CD4-positive, alpha-beta T cell treated with Interleukin-15 for 1 hour (primary cell): ENCODE results near the gene DIPK1C.
"Not testable (repeated sequence)": the region's sequence is repeated elsewhere in the genome, so short reads cannot be mapped to it uniquely, and the experiment has no call there.

Experiments
- DNase-seq: peaks from one replicate; pipeline ENCODE4 v3.0.0-alpha.2; 2020

Gene DIPK1C

DNA sequence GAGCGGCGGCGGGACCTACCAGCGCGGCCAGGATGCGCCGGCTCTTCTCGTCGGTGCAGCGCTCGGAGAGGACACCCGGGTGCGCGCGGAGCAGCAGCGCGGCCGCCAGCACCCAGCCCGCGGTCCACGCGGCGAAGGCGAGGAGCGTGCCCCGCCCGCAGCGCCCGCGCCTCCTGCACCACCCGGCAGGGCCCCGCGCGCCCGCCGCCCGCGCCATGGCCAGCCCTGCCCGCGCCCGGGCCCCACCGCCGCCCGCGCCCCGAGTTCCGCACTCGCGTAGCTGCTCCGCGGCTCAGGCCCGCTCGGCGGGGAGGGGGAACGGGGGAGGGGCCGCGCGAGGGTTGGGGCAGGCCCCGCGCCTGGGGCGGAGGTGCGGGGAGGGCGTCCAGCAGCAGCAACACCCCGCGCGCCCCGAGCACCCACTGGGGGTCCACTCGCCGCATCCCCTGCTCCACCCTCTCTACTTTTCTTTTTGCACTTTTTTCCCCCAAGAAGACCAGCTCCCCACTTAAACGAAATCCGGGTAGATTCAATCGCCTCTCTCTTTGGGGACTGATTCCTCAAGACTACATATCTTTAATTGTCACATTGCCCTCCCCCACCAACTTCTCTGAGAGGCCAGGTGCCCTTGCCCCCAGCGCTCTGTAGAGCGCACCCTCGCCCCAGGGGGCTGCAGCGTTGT, at the start of gene DIPK1C:
Gene DIPK1C (minus strand): TSS at position 266 of the 682 bp plus-strand sequence. CDS start 49 bp downstream, at position 217.
- no peak for DNase-seq

DNA sequence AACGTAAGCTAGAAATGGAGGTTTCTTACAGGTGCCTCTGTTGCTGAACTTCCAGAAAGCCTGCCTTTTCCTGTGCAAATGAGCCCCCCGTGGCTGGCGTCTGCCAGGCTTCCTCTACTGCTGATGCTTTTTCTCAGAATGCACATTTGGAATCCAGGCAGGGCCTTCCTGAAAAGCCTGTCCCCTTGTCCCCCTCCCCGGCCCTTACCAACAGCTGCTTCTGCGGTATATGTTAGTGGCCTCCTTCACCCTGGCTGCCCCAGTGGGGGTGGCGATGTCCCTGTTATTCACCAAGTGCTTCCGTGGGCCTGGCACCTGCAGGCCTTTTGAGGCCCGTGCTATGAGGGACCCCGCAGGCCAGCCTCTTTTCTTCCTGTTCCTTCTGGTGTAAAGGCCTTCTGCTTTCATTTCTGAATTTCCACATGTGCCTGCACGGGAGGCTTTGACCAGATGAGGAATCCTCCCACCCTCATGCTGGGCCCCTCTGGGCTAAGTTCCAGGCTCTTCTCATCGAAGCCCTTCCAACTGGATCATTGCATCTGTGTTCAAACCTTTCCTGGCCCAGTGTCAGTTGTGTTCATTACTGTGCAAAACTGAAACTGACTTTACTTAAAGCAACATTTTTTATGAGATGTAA, 49.5 kb upstream of the DIPK1C start:
- DNase-seq = no peak

DNA sequence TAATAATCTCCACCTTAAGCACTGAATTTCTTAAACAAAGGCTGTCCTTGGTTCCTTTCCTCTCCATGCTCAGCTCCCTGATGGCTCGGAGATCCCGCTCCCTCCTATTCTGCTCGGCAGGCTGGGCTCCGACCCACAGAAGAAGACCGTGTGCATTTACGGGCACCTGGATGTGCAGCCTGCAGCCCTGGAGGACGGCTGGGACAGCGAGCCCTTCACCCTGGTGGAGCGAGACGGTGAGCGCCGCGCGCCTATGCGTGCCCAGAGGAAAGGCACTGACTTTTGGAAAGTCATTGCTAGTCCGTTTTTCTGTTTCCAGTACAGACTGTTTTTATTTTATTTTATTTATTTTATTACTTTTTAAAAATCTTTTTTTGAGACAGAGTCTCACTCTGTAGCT, 48.7 kb upstream of the DIPK1C start:
- no peak for DNase-seq

DNA sequence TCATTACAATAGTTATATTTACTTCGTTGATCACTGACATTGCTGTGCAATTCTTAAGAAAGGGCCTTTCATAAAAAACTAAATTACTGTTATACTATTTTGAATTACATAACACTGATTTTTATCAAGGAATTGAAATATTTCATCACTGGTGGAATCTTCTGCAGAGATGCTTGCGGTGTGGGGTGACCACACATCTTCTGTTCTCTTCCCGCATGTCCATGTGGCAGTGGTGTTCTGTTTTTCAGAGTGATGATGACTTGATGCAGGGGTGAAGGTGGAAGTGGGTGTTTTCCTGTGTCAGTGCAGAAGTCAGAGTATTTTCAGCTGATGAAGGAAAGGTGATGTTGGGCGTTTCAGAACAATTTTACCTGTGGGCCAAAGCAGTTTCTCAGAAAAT, 46.0 kb upstream of the DIPK1C start:
- no peak for DNase-seq

DNA sequence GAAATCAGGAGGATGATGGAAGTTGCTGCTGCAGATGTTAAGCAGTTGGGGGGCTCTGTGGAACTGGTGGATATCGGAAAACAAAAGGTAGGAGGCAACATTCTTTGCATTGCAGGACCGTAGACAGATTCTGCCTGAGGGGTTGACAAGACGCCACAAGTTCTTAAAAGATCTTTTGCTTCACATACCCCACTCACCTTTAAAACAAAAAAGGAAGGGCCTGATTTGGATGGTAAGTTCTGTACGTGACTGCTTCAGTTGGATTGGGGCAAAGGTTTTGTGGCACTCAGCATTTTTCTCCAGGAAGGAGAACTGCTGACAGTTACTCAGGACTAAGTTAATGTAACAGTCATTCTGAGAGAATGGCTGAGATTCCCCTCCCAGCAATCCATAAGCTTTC, 44.3 kb upstream of the DIPK1C start:
- no peak for DNase-seq

DNA sequence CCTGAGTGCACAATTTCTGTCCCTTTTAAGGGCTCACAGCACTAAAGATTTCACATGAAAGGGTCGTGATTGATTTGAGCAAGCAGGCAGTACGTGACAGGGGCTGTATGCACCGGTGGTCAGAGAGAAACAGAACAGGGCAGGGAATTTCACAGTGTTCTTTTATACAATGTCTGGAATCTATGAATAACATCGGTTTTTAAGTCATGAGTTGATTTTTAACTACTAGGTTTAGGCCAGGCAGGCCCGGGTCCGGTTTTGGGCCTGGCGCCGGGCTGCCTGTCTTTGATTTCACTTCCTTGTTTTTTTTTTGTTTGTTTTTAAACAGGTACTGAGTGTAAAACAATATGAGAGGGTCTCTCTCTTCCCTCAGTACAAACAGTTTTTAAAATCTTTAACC, 43.7 kb upstream of the DIPK1C start:
- not testable (repeated sequence) for DNase-seq

DNA sequence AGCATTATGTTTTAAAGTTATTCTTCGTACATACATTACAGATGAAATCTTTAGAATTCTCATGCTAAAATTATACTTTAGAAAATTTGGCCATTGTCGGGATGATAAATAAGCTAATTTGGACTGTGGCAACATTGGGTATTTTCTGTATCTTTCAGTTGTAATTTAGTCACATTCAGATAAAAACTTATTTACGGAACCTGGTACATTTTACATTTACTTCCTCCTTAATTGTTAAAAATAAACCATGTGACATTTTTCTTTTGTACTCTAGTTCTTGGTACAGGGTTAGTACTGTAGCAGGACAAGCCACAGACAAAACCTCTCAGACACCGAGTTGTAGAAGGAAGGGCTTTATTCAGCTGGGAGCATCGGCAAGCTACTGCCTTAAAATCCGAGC, 43.3 kb upstream of the DIPK1C start:
- no peak for DNase-seq

DNA sequence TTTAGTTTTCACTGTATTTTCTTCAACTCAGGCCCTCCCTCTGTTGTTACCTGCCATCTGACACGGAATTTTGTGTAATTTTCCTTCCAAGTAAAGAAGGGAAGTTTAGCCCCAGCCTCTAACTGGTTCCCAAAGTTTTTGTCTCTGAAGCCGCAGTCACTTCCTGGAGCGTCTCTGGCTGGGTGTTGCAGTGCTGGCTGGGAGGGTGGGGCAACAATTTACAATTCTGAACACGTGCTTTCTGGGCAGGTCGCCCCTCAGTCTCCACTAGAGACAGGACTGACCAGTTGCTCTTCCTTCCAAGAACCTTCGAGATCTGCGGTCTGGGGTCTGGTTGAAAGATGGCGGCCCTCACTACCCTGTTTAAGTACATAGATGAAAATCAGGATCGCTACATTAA, 42.5 kb upstream of the DIPK1C start:
- peak; percentile 63 for DNase-seq

DNA sequence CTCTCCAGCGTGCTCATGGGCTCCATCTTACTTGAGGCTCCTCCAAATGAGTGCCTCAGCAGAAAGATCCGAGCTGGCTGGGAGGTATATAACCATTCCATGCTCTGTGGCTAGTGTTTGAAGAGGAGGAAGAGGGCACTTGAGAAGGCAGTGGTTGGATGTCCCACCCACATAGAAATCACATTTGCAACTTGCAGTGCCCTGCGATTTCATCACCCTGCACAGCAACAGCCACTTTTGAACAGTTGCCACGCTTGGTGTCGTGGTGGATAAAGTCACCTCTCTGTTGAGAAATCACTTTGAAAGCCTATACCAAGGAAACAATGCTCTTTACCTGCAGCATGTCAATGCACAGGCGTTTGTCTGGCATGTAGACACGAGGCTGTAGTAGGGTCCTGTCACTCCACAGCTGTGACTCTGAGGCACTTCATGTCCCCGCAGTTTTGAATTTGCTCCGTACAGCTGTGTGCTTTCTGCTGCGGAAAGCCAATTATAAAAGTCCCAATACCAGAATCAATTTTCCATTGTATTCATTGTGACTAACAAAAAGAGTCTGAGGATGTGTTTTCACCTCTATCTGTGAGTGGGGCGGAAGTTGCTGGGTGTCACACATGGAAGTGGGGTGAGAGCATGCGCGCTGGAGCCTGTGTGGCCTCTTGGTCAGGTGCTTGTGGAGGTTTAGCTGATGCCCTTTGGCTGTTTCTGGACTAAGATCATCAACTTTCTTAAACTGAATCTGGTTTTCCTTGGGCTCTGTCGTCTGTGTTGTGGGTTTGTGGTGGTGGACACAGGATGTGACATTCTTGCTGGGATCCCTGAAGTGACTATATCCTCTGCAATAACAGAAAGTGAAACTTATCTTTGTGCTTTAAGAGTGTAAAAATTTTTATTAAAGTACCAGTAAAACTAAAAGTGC, 41.9 kb upstream of the DIPK1C start:
- DNase-seq = peak; percentile 78

DNA sequence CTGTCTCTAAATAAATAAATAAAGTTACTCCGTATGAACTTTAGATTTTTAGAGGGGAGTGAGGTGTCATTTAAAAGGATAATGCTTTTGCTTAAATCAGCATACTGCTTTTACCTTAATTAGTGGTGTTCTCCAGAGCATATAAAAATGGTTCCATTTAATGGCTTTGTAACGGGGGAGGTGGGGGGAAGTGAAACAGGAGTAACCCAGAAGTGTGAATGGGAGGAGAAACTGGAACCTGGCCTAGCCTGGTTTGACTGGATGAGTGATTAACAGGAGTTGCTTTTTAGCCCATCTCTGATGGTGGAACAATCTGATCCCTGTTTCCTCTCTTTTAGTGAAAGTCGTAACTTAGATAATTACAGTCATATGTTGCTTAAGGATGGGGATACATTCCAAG, 40.7 kb upstream of the DIPK1C start:
- no peak for DNase-seq

DNA sequence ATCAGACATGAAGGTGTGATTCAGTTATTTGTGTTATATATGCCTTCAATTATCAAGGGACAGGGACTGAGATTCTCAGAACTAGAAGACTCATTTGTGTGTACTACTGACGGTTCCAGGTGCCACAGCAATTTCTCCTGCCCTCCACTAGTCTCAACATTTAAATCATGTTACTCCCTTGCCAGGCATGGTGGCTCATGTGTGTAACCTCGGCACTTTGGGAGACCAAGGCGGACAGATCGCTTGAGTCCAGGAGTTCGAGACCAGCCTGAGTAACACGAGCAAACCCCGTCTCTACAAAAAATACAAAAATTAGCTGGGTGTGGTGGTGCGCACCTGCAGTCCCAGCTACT, 40.2 kb upstream of the DIPK1C start:
- DNase-seq = no peak

DNA sequence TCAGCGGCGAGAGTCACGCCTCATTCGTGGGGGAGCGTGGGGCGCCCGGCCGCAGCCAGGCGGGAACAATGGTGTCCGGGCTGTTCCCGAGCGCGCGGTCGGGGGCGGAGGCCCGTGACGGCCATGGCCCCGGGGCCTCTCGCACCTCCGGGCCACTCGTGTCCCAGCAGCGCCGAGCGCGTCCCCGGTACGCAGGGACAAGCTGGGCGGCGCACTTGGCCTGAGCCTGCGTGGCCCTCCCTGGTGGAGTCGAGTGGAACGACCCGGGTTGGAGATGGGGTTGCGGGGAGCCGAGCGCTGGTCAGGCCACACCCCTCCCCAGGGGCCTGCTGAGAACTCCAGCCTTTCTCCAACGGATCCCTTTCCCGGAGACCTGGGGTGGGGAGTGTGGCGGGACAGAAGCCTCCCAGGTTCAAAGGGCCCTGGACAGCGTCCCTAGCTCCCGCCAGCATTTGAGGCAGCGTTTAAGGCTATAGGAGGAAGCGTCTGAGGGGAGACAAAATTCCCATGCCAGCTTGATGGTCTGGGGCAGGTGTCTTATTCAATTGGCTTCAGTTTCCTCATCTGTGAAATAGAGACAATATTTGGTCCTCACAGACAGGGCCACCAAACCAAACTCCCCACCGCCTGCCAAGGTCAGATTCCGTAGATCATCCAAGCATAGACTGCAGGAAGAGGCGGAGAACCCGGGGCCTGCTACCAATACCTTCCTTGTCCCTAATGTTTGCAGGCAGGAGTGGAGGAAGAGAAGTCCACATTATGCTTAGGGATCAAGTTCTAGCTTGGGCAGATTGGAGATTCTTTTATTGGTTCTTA, 39.6 kb upstream of the DIPK1C start:
- peak; percentile 49 for DNase-seq

DNA sequence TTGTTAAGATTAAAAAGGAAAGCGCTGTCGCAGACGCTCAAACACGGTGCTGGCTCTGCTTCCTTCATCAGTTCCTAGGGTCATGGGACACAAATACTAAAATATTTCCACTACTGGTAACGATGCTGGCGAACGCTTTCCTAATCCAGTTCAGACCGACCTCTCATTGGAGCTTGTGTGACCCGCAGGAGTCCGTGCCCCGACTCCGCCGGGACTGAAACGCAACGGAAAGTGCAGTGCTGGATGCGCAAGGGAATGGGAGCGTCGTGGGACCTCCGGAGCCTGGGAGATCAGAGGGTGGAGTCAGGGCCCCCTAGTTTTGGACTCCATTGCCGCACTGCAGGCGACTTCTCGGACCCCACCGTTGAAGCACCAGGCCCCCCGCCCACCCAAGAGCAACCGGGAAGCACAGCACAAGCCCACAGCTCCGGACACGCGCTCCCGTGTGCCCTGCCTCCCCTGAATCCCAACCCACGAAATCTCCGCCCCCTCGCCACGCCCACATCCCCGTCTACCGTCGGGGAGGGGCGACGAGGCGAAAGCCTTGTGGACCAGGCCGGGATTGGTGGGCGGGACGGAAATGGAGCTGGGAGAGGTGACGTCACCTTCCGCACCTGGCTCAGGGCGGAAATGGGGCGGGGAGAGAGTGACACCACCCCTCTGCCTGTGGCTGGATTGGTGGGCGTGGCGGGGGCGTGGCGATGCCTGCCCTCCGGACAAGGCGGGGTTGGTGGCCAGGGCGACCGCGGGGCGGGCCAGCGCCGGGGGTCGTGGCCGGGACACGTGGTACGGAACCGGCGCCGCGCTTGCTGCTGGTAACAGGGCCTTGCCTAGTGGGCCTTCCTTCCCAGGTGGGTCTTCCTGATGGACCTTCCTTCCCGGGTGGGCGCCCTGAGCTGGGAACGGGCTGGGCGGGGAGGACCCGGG, 38.7 kb upstream of the DIPK1C start, which contains the start of gene CNDP2:
Gene CNDP2 (plus strand): TSS at position 783 of the 927 bp plus-strand sequence. CDS start 3,611 bp downstream, outside the sequence.
- peak; percentile 98 for DNase-seq

DNA sequence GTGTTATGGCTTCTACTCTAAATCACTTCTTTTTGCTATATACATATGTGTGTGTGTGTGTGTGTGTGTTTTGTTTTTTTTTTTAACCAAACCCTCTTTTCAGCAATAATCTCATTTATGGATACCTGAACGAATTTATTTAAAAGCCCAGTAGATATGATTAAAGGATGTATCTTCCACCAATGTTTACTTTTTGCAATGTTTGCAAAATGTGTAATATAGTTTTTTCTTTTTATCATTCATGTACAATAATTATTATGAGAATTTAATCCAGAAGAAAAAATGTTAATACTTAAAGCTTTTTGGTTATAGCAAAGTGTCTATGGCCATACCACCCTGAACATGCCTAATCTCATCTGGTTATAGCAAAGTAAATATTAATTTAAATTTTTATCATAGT, 37.4 kb upstream of the DIPK1C start:
- no peak for DNase-seq

DNA sequence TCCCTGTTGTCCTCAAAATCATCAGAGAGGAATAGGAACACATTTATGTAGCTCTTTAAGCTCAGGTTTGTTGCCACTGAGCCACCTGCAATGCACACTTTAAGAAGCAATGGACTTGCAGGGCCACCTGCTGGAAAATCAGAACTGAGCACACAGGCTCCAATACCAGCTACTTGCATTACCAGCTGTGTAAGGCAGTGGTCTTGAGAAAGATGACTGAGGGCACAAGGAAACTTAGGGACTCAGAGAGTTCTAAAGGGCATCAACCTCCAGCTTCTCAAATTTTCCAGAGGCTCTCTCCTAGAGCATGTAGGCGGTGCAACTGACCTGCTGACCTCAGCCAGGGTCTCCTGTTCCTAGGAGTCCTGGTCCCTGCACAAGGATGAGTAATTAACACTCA, 36.6 kb upstream of the DIPK1C start:
- DNase-seq = peak; percentile 77

DNA sequence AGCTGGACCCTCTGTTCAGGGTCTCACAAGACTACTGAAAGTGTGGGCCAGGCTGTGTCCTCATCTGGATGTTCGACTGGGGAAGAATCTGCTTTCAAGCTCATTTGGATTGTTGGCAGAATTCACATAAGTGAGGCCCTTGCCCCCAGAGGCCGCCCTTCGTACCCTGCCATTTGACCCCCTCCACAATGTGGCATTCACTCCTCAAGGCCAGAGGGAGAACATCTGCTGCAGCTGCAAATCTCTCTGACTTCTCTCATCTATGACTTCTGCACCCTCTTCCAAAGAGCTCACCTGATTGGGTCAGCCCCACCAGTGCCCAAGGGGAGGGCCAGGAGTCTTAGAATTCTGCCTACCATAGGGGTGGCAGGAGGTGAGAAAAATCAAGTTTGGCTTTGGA, 35.2 kb upstream of the DIPK1C start:
- no peak for DNase-seq

DNA sequence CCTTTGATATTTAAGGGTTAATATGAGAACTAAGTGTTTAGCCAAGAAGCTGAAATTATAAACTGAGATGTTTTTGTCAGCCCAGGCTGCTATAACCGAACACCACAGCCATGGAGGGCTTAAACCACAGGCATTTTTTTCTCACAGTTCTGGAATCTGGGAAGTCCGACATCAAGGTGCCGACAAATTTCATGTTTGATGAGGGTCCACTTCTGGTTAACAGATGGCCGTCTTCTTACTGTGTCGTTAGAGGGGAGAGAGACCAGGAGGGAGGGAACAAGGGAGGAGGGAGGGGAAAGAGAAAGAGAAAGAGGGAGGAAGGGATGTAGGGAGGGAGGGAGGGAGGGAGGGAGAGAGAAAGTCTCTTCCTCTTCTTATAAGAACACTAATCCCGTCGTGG, 32.6 kb upstream of the DIPK1C start:
- no peak for DNase-seq

DNA sequence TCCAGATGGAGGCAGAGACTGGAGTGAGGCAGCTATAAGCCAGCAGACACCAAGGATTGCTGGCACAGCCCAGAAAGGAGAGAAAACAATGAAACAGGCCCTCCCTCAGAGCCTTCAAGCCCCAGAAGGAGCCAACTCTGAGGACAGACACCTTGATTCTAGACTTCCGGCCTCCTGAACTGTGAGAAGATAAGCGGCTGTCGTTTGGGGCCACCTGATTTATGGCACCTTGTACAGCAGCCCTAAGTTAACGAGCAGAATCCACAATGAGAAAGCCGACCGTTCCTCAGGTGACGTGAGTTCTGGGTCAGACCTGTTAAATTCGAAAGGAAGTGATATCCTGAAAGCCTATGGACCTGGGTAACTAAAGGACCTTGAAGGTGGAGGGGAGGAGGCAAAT, 31.8 kb upstream of the DIPK1C start:
- no peak for DNase-seq

DNA sequence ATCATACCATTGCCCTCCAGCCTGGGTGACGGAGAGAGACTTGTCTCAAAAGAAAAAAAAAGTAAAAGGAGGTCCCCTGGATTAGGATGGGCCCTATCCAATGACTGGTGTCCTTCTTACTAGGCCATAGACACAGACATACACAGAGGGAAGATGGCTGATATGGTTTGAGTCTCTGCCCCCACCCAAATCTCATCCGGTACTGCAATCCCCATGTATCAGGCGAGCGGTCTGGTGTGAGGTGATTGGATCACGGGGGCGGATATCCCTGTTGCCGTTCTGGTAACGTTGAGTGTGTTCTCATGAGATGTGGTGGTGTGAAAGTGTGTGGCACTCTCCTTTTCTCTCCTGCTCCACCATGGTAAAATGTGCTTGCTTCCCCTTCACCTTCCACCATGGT, 31.2 kb upstream of the DIPK1C start:
- no peak for DNase-seq

DNA sequence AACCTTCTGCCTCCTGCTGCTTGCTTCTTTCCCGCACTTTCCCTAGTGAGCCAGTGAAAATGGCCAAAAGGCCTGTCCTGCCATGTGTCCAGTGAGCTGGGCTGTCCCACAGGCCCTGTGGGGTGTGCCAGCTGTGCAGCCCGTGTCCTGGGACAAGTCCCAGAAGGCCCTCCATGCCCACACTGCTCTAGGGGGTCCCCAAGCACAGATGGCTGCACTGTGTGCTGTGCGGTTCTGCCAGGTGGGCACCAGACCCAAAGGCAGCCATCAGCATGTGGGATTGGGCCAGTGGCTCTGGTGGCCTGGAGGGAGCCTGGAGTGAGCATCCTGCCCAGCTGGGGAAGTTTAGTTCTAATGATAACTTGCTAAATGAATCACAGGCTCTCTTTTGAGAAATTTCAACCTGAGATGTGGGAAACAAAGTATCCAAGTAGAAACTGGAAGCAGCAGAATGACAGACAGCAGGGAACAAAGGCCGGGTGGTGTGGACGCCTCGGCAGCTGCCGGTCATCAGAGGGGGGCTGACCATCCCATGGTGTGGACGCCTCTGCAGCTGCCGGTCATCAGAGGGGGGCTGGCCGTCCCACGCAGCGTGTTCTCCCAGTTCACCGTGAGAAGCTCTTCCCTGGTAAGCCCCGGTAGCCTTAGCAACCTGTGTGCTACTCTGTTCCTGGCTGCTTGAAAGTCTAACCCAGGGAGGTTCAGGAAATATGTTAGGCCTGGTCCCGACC, 29.2 kb upstream of the DIPK1C start:
- DNase-seq = no peak

DNA sequence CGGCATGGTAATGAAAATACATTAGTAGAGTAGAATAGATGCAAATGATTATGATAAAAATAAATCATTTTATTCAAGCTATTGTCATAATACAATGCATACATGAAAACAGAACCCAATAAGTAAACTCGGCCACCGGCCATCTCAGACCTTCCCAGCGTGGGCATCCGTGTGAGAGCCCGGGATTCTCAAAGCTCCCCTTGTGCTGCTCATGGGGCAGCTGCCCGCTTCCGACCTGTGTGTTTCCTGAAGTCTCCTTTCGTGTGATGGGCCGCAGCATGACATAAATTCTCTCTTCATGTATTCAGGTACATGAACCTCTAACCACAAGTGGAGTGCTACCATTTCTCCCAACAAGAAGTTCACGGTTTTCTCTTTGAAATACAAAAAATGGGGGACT, 25.6 kb upstream of the DIPK1C start:
- no peak for DNase-seq
